Forelimb muscle (tissue), 1 donor: ENCODE measurements around the gene PEAK1. TPM values are rescaled to one million over a fixed set of nuclear protein-coding genes. Genes with fewer than 3 reads are reported as not detected.
"Not testable (repeated sequence)": the region's sequence is repeated elsewhere in the genome, so short reads cannot be mapped to it uniquely, and the experiment has no call there.

Experiments
- DNase-seq: peaks from one replicate; pipeline ENCODE4 v3.0.0-alpha.2; 2013; ENCODE audit warnings: low read depth
- polyA plus RNA-seq: library from polyadenylated mRNA; unstranded; fragments of 120-200 nt; gene quantifications from one replicate; pipeline ENCODE4 v1.2.1, GENCODE V29; 2013; ENCODE audit not compliant: insufficient read length

Gene PEAK1
- polyA plus RNA-seq, 1 donor, result 35.2 TPM

- DNase-seq, result not testable (repeated sequence)
These were observed 13.6 kb downstream of the PEAK1 start for GRCh38 chr15:77406173-77406759.

DNA sequence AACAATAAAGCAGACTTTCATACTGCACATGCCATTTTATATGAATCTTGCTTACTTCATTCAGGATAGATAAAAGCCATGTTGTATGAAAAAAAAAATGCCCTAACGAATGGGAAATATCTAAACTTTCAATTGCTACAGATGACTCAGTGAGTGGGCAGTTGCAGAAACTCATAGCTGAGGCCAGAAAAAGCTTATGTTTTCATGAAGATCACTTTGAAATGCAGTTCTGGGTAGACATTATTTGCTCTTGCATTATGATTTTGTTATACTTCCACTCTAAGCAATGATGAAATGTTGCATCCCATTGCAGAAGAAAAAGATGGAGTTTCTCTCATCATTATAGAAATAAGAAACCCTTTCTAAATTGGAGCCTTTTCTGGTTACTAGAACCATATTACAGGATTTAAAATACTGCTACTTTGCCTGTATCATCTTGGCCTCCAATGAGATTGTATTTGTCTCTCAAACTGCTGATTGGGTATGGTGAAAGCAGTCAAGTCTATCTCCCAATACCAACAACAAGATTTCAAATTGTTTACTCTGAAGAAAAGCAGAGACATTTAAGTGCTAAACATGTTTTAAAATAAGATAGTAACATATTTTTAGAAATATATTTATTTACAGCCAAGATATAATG, 17.0 kb downstream of the PEAK1 start:
- DNase-seq, result no peak

DNA sequence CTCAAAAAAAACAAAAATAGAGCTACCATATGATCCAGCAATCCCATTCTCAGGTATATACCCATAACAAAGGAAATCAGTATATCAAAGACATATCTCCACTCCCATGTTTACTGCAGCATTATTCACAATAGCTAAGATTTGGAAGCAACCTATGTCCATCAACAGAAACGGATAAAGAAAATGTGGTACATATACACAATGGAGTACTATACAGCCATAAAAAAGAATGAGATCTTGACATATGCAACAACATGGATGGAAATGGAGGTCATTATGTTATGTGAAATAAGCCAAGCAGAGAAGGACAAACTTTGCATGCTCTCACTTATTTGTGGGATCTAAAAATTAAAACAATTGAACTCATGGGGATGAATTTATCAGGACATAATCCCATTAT, 19.6 kb downstream of the PEAK1 start:
- no peak for DNase-seq

- DNase-seq, result no peak
These were observed 21.0 kb downstream of the PEAK1 start for GRCh38 chr15:77398927-77399326.

DNA sequence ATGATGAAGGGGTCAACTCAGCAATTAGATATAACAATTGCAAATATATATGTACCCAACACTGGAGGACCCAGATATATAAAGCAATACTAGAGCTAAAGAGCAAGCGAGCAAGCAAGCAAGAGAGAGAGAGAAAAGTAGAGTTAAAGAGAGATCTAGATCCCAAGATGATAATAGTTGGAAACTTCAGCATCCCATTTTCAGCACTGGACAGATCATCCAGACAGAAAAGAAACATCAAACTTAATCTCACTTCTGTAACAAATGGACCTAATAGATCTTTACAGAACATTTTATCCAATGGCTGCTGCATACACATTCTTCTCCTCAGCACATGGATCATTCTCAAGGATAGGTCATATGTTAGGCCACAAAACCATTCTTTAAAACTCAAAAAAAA, 23.2 kb downstream of the PEAK1 start:
- no peak for DNase-seq

GRCh38 chr15:77395013-77395774, 24.7 kb downstream of the PEAK1 start:
- no peak for DNase-seq

GRCh38 chr15:77393471-77393840, 26.4 kb downstream of the PEAK1 start:
- DNase-seq, result no peak

- no peak for DNase-seq
These were observed 27.0 kb downstream of the PEAK1 start for GRCh38 chr15:77392762-77393470.

- no peak for DNase-seq
These were observed 28.4 kb downstream of the PEAK1 start for GRCh38 chr15:77391372-77391951.

- DNase-seq, result no peak
These were observed 32.4 kb downstream of the PEAK1 start for GRCh38 chr15:77387365-77388105.

DNA sequence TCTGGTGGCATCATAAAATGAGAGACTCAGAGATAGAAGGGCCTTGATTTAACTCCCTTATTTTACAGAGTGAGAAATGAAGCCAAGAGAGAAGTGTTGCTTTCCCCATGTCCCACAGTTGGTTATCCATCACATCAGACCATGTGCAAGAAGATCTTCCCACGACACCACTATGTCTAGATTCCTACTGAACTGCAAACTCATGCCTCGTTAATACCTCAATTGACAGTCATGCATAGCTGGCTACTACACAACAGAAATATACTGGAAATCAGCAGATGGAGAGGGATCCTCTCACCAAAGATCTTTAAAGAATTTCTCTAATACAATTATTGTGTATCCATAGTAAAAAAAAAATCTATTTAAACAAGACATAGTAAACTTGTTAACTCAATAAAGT, 33.3 kb downstream of the PEAK1 start:
- no peak for DNase-seq

GRCh38 chr15:77384589-77385359, 35.1 kb downstream of the PEAK1 start:
- DNase-seq, result no peak

DNA sequence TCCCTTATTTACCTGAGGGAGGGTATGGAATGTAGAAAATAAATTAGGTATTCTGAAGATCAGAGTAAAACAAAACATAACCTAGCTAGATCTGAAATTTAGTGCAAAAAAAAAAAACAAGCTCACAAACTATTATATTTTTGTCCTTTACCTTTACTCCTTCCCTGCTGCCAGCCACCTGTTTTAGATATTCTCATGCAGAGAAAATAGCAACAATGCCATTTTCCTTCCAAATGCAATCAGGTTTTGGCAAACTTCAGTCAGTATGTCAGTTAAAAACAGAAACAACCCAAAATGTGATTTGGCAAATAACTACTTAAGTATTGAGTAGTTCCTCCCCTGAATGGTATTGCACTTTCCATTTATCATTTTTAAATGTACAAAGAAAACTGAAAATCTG, 35.8 kb downstream of the PEAK1 start:
- DNase-seq, result no peak

DNA sequence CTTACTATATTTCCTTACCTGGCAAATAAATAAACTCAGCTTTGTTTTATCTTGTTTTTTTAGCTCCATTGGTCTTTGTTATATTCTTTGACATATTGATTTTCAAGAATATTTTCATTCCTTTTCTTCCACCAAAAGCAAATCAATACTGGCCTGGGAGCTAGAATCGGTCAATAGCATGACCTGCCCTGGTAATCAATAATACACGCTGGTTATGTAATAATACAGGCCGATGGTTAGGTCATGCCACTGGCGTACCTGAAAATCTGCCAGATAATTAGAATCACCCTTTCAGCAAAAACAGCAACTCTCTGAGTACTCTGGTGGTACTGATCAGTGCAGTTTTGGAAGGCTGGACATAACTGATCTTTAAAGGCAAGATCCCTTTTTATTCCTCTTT, 39.9 kb downstream of the PEAK1 start:
- no peak for DNase-seq

- DNase-seq, result no peak
These were observed 43.1 kb downstream of the PEAK1 start for GRCh38 chr15:77376770-77377169.

- DNase-seq, result no peak
These were observed 44.8 kb downstream of the PEAK1 start for GRCh38 chr15:77375133-77375532.

DNA sequence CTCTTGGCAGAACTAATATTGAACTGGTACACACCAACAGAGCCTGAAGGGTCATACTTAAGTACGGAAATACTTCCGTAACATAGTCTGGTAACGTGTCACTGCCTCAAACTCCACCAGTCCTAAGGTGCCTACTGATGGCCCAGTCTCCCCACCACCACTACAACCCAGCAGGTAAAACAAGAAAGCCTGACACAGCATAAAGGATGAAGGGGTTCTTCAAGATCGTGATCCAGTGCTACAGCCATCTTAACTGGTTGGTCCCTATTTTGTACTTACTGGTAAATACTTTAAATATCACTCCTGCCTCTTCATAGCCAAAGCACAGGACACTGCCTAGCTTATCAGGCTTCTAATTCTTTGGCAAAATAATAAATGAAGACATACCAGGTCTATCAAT, 46.5 kb downstream of the PEAK1 start:
- DNase-seq, result no peak

DNA sequence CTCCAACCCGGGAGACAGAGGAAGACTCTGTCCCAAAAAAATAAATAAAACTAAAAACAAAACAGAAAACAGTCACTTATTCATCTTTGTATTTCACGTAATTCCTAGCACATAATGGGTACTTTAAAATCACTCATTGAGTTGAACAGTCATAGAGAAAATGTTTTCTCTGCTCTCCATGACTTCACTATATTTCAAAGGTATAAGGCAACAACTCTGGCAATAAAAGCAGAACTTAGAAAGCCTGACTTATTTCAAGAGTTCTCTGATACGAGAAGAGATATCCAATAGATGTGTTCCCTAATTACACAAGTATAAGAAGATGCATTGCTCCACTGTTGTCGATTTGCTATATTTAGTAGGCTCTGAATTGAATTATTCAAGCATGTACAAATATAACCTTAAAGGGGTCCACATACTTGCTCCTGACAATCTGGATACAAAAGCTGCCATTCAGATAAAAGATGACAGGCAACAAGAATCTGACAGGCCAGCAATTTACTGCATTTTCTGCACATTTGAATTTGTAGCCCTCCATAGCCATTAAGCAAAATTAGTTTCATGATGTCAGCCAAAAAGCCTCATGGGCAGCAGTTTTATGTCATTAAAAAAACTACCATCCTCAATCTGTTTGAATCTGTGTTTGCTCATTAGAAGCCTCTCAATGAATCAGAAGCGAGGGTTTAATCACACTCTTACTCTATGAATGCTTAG, 47.9 kb downstream of the PEAK1 start:
- no peak for DNase-seq

- no peak for DNase-seq
These were observed 49.3 kb downstream of the PEAK1 start for GRCh38 chr15:77370580-77370979.

DNA sequence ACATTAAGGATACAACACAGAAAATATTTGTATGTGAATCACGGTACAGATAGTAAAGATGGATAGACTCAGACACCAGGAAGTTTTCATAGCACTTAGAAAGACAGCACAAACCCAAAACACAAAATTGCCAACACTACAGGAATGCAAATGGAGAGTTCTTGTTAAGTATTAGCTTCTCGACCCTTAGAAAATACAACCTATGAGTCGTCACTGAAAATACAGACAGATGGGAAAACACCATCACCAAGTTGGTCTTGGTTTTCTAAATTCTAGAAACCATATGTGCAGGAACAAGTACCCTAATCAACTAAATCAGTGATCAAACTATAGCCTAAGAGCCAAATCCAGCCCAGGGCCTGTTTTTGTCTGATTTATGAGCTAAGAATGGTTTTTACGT, 50.7 kb downstream of the PEAK1 start:
- no peak for DNase-seq
